ENCODE measurements around the gene ZNF37A.

The ZNF37A gene

GRCh38 chr10:38093816-38094157 lies 350 bp upstream of the ZNF37A start:
- H3K27me3 ChIP-seq (ENCODE audit: insufficient read depth, low read length, poor library complexity, severe bottlenecking): no peaks in the 10 kb centered on the region
- H3K4me1 ChIP-seq (ENCODE audit: insufficient read depth, low read length, poor library complexity, severe bottlenecking): peaks cover 20% of the 10 kb centered on the region
- no peaks in the 10 kb centered on the region for H3K9me2 ChIP-seq (replicated peaks; ENCODE audit: low read depth, low read length)
- no peaks in the 10 kb centered on the region for H3F3A ChIP-seq (ENCODE audit: low read depth)
- peaks cover 4% of the 10 kb centered on the region for H4K20me1 ChIP-seq (ENCODE audit: insufficient read depth, low read length, poor library complexity, severe bottlenecking)
- peaks cover 28% of the 10 kb centered on the region for H3K79me2 ChIP-seq (ENCODE audit: insufficient read depth, low read length)
- no peak for TF ChIP-seq EZH2phosphoT487 (IDR thresholded peaks at IDR 0.05; ENCODE audit: borderline replicate concordance)
- TF ChIP-seq, protein P1, sequence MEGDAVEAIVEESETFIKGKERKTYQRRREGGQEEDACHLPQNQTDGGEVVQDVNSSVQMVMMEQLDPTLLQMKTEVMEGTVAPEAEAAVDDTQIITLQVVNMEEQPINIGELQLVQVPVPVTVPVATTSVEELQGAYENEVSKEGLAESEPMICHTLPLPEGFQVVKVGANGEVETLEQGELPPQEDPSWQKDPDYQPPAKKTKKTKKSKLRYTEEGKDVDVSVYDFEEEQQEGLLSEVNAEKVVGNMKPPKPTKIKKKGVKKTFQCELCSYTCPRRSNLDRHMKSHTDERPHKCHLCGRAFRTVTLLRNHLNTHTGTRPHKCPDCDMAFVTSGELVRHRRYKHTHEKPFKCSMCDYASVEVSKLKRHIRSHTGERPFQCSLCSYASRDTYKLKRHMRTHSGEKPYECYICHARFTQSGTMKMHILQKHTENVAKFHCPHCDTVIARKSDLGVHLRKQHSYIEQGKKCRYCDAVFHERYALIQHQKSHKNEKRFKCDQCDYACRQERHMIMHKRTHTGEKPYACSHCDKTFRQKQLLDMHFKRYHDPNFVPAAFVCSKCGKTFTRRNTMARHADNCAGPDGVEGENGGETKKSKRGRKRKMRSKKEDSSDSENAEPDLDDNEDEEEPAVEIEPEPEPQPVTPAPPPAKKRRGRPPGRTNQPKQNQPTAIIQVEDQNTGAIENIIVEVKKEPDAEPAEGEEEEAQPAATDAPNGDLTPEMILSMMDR (conservative IDR thresholded peaks at IDR 0.05; ENCODE audit: low read length): no peak
- H3K4me2 ChIP-seq (ENCODE audit: low read depth, low read length, poor library complexity, severe bottlenecking): peak overlapping the region; percentile 96
- peaks cover 4% of the 10 kb centered on the region; the same call in 1 of the 2 replicates for H3K36me3 ChIP-seq (ENCODE audit: insufficient read depth, low read length)
- peak overlapping the region; percentile 96 for H2AFZ ChIP-seq (ENCODE audit: low read length)
- H3K9me3 ChIP-seq (ENCODE audit: insufficient read depth, low read depth, low read length): no peaks in the 10 kb centered on the region
- peak overlapping the region; percentile 88 for H3K4me3 ChIP-seq (ENCODE audit: low read length, poor library complexity, severe bottlenecking)
- peak overlapping the region; percentile 94 for H3K9ac ChIP-seq (ENCODE audit: low read depth, low read length, poor library complexity, severe bottlenecking)

DNA sequence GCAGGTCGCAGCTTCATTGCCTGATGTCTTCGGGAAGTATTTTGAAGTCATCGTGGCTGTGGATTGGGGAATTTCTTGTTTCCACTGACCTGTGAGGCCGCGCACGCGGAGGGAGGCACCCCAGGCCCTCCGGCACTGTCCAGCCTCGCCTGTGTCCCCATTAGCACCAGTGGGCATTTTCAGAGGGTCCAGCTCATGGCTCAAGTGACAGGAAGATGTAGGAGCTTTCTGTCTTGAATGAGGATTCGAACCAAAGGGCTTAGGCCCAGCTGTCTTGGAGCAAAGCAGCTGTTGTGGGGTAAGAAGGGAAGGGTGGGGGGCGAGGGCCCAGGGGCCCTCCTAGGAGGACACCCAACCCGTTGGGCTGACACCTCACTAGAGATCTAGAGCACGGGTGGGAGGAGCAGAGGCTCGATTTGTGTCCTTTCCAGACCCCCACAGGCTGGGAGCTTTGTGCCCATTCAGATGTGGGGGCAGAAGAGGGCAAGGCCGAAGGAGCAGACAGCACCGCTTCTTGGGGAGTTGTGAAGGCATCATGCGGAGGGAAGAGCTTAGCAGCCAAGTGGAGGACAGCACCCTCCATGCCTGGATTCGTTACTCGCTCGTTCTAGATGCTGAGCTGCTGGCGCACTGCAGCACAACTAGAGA lies 914 bp downstream of the ZNF37A start:
- H2AFZ ChIP-seq (ENCODE audit: low read length): peak overlapping the region; percentile 96
- H3K9ac ChIP-seq (ENCODE audit: low read depth, low read length, poor library complexity, severe bottlenecking): peak overlapping the region; percentile 94

DNA sequence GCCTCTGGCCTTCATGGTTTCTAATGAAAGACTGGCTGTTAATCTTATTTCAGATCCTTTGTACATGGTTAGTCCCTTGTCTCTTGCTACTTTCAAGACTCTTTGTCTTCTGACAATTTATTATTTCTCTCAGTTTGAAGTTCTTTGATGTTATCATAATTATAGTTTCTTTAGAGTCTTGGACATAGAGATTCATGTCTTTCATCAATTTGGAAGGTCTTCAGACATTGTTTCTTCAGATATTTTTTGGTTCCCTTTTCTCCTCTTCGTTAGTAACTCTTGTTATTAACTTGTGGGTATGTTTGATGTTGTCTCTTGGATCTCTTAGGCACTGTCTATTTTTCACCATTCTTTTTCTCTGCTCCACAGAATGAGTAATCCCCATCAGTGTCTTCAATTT lies 8.7 kb downstream of the ZNF37A start:
- Histone ChIP-seq H3K36me3 (ENCODE audit: insufficient read depth, low read length) (peaks cover 40% of the 10 kb centered on the region), H2AFZ (ENCODE audit: low read length) (no peak overlapping the region), H4K20me1 (ENCODE audit: insufficient read depth, low read length, poor library complexity, severe bottlenecking) (no peaks in the 10 kb centered on the region), H3K9me2 (replicated peaks; ENCODE audit: low read depth, low read length) (no peaks in the 10 kb centered on the region), H3K4me2 (ENCODE audit: low read depth, low read length, poor library complexity, severe bottlenecking) (no peak overlapping the region), H3K79me2 (ENCODE audit: insufficient read depth, low read length) (no peaks in the 10 kb centered on the region), H3K9ac (ENCODE audit: low read depth, low read length, poor library complexity, severe bottlenecking) (no peak overlapping the region), H3K9me3 (ENCODE audit: insufficient read depth, low read depth, low read length) (peaks cover 20% of the 10 kb centered on the region), H3K4me1 (ENCODE audit: insufficient read depth, low read length, poor library complexity, severe bottlenecking) (no peaks in the 10 kb centered on the region), H3K4me3 (ENCODE audit: low read length, poor library complexity, severe bottlenecking) (no peak overlapping the region), H3K27me3 (ENCODE audit: insufficient read depth, low read length, poor library complexity, severe bottlenecking) (no peaks in the 10 kb centered on the region), H3F3A (ENCODE audit: low read depth) (no peaks in the 10 kb centered on the region)
- TF ChIP-seq, protein P1 (conservative IDR thresholded peaks at IDR 0.05; ENCODE audit: low read length): no peak
- no peak for TF ChIP-seq EZH2phosphoT487 (IDR thresholded peaks at IDR 0.05; ENCODE audit: borderline replicate concordance)

More for the DNA sequence above, 914 bp downstream of the ZNF37A start:
- Histone ChIP-seq H3K36me3 (ENCODE audit: insufficient read depth, low read length) (peaks cover 4% of the 10 kb centered on the region; the same call in 1 of the 2 replicates), H3K4me2 (ENCODE audit: low read depth, low read length, poor library complexity, severe bottlenecking) (peak overlapping the region; percentile 96), H4K20me1 (ENCODE audit: insufficient read depth, low read length, poor library complexity, severe bottlenecking) (peaks cover 4% of the 10 kb centered on the region), H3K9me2 (replicated peaks; ENCODE audit: low read depth, low read length) (no peaks in the 10 kb centered on the region), H3K27me3 (ENCODE audit: insufficient read depth, low read length, poor library complexity, severe bottlenecking) (no peaks in the 10 kb centered on the region), H3F3A (ENCODE audit: low read depth) (no peaks in the 10 kb centered on the region), H3K79me2 (ENCODE audit: insufficient read depth, low read length) (peaks cover 28% of the 10 kb centered on the region), H3K4me1 (ENCODE audit: insufficient read depth, low read length, poor library complexity, severe bottlenecking) (peaks cover 20% of the 10 kb centered on the region), H3K9me3 (ENCODE audit: insufficient read depth, low read depth, low read length) (no peaks in the 10 kb centered on the region), H3K4me3 (ENCODE audit: low read length, poor library complexity, severe bottlenecking) (peak overlapping the region; percentile 88)
- no peak for TF ChIP-seq EZH2phosphoT487 (IDR thresholded peaks at IDR 0.05; ENCODE audit: borderline replicate concordance)

DNA sequence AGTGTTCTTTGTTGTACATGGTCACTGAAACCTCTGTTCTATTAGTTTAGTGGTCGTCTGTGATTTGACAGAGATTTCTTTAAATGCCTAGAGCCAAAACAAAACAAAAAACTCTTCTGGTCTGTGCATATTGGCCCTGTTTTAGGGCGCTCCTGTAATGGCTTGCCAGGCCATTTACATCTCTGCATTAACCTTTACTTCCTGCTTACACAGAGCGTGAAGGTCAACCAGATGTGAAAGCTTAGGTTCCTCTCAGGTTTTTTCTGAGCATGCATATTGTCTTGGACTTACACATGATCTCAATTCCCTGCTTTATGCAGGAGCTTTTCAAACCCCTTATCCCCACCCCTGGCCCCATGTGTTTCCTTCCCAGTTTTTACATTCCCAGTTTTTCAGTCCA lies 9.6 kb downstream of the ZNF37A start:
- no peak overlapping the region for H3K9ac ChIP-seq (ENCODE audit: low read depth, low read length, poor library complexity, severe bottlenecking)
- peaks cover 20% of the 10 kb centered on the region for H3K9me3 ChIP-seq (ENCODE audit: insufficient read depth, low read depth, low read length)

More for the DNA sequence above, 9.6 kb downstream of the ZNF37A start:
- Histone ChIP-seq H3F3A (ENCODE audit: low read depth) (no peaks in the 10 kb centered on the region), H3K9me2 (replicated peaks; ENCODE audit: low read depth, low read length) (no peaks in the 10 kb centered on the region), H3K79me2 (ENCODE audit: insufficient read depth, low read length) (no peaks in the 10 kb centered on the region), H3K36me3 (ENCODE audit: insufficient read depth, low read length) (peaks cover 40% of the 10 kb centered on the region), H3K4me1 (ENCODE audit: insufficient read depth, low read length, poor library complexity, severe bottlenecking) (no peaks in the 10 kb centered on the region), H4K20me1 (ENCODE audit: insufficient read depth, low read length, poor library complexity, severe bottlenecking) (no peaks in the 10 kb centered on the region), H3K4me2 (ENCODE audit: low read depth, low read length, poor library complexity, severe bottlenecking) (no peak overlapping the region), H3K4me3 (ENCODE audit: low read length, poor library complexity, severe bottlenecking) (no peak overlapping the region), H3K27me3 (ENCODE audit: insufficient read depth, low read length, poor library complexity, severe bottlenecking) (no peaks in the 10 kb centered on the region), H2AFZ (ENCODE audit: low read length) (no peak overlapping the region)
- TF ChIP-seq, protein P1 (conservative IDR thresholded peaks at IDR 0.05; ENCODE audit: low read length): no peak
- TF ChIP-seq EZH2phosphoT487 (IDR thresholded peaks at IDR 0.05; ENCODE audit: borderline replicate concordance): no peak
